Ectodermal cell (in vitro differentiated cells): ENCODE results near the gene LENG8.
"Not testable (repeated sequence)": the region's sequence is repeated elsewhere in the genome, so short reads cannot be mapped to it uniquely, and the experiment has no call there.

Source experiments
- H3K27ac ChIP-seq: 2 replicates; pipeline ENCODE4 v1.7.0; 2013; ENCODE audit warnings: mild to moderate bottlenecking, low read depth, low read length; ENCODE audit not compliant: insufficient read depth, poor library complexity, severe bottlenecking
- H3K27me3 ChIP-seq: 2 replicates; pipeline ENCODE4 v1.7.0; 2013; ENCODE audit warnings: mild to moderate bottlenecking, low read length; ENCODE audit not compliant: insufficient read depth, control insufficient read depth, poor library complexity, severe bottlenecking
- H3K36me3 ChIP-seq: one replicate; pipeline ENCODE4 v1.7.0; 2013; ENCODE audit warnings: low read length; ENCODE audit not compliant: control insufficient read depth, insufficient read depth
- H3K4me1 ChIP-seq: one replicate; pipeline ENCODE4 v1.7.0; 2013; ENCODE audit warnings: low read length; ENCODE audit not compliant: control insufficient read depth, insufficient read depth
- H3K4me3 ChIP-seq: 2 replicates; pipeline ENCODE4 v1.7.0; 2013; ENCODE audit warnings: low read depth, low read length, control low read depth; ENCODE audit not compliant: insufficient read depth
- H3K9me3 ChIP-seq: 2 replicates; pipeline ENCODE4 v1.7.0; 2013; ENCODE audit warnings: mild to moderate bottlenecking, low read length, moderate library complexity; ENCODE audit not compliant: control insufficient read depth
- WGBS, 2 experiments: methylation state at CpG; one replicate each; pipeline ENCODE4 v1.1.7; 2013; ENCODE audit warnings: missing lambda C conversion rate in 2 of 2; 5-methylcytosine and 5-hydroxymethylcytosine counted together

The LENG8 gene

GRCh38 chr19:54482889-54483288 is 33.9 kb downstream of the LENG8 start:
- no peaks in the 10 kb centered on the region for H3K4me1 ChIP-seq
- no peak overlapping the region for H3K27ac ChIP-seq
- H3K27me3 ChIP-seq: no peaks in the 10 kb centered on the region
- no peaks in the 10 kb centered on the region for H3K9me3 ChIP-seq
- WGBS, 2 experiments: 86 to 91% methylated on average over 3 of the region's 3 CpGs
- H3K36me3 ChIP-seq: no peaks in the 10 kb centered on the region
- H3K4me3 ChIP-seq: no peak overlapping the region

- H3K36me3 ChIP-seq: no peaks in the 10 kb centered on the region
- 72 to 74% methylated on average over 10 of the region's 10 CpGs for WGBS, 2 experiments
Measured at GRCh38 chr19:54484451-54484850, 35.5 kb downstream of the LENG8 start.

GRCh38 chr19:54485851-54486250 is 36.9 kb downstream of the LENG8 start:
- WGBS, 2 experiments: 66 to 80% methylated on average over 5 of the region's 5 CpGs
- no peaks in the 10 kb centered on the region for H3K36me3 ChIP-seq
- no peak overlapping the region for H3K27ac ChIP-seq
- no peaks in the 10 kb centered on the region for H3K4me1 ChIP-seq
- no peaks in the 10 kb centered on the region for H3K9me3 ChIP-seq
- H3K4me3 ChIP-seq: no peak overlapping the region
- H3K27me3 ChIP-seq: no peaks in the 10 kb centered on the region

More at GRCh38 chr19:54484451-54484850, 35.5 kb downstream of the LENG8 start:
- Histone ChIP-seq H3K27ac (no peak overlapping the region), H3K4me1 (no peaks in the 10 kb centered on the region), H3K9me3 (no peaks in the 10 kb centered on the region), H3K27me3 (no peaks in the 10 kb centered on the region), H3K4me3 (no peak overlapping the region)

- H3K4me3 ChIP-seq: no peak overlapping the region
- H3K36me3 ChIP-seq: no peaks in the 10 kb centered on the region
- H3K27ac ChIP-seq: no peak overlapping the region
- H3K9me3 ChIP-seq: no peaks in the 10 kb centered on the region
- no peaks in the 10 kb centered on the region for H3K27me3 ChIP-seq
- no peaks in the 10 kb centered on the region for H3K4me1 ChIP-seq
- 72 to 74% methylated on average over 7 of the region's 7 CpGs for WGBS, 2 experiments
Measured at GRCh38 chr19:54489341-54489740, 40.3 kb downstream of the LENG8 start.

GRCh38 chr19:54489766-54490165 is 40.8 kb downstream of the LENG8 start:
- WGBS, 2 experiments: 82% methylated on average over 9 of the region's 9 CpGs
- H3K4me3 ChIP-seq: no peak overlapping the region
- H3K9me3 ChIP-seq: no peaks in the 10 kb centered on the region
- H3K27me3 ChIP-seq: no peaks in the 10 kb centered on the region
- no peaks in the 10 kb centered on the region for H3K4me1 ChIP-seq
- H3K36me3 ChIP-seq: no peaks in the 10 kb centered on the region
- H3K27ac ChIP-seq: no peak overlapping the region

GRCh38 chr19:54492568-54492967 is 43.6 kb downstream of the LENG8 start:
- Histone ChIP-seq H3K4me1 (no peaks in the 10 kb centered on the region), H3K9me3 (peaks cover 2% of the 10 kb centered on the region), H3K27ac (no peak overlapping the region), H3K36me3 (no peaks in the 10 kb centered on the region), H3K4me3 (no peak overlapping the region), H3K27me3 (no peaks in the 10 kb centered on the region)
- WGBS, 2 experiments: 82 to 84% methylated on average over 18 of the region's 18 CpGs

GRCh38 chr19:54493056-54493455 is 44.1 kb downstream of the LENG8 start:
- H3K4me3 ChIP-seq, H3K27me3 ChIP-seq, H3K9me3 ChIP-seq, H3K36me3 ChIP-seq, H3K4me1 ChIP-seq, H3K27ac ChIP-seq: not testable (repeated sequence)
- 81 to 86% methylated on average over 5 of the region's 5 CpGs for WGBS, 2 experiments

- 64 to 71% methylated on average over 10 of the region's 10 CpGs for WGBS, 2 experiments
- no peaks in the 10 kb centered on the region for H3K4me1 ChIP-seq
- no peaks in the 10 kb centered on the region for H3K27me3 ChIP-seq
- no peaks in the 10 kb centered on the region for H3K36me3 ChIP-seq
- H3K4me3 ChIP-seq: no peak overlapping the region
- no peak overlapping the region for H3K27ac ChIP-seq
- peaks cover 2% of the 10 kb centered on the region for H3K9me3 ChIP-seq
Measured at GRCh38 chr19:54493967-54494585, 45.1 kb downstream of the LENG8 start.

GRCh38 chr19:54495284-54495683 is 46.3 kb downstream of the LENG8 start:
- not testable (repeated sequence) for H3K9me3 ChIP-seq, H3K4me1 ChIP-seq, H3K36me3 ChIP-seq, H3K4me3 ChIP-seq, H3K27me3 ChIP-seq, H3K27ac ChIP-seq
- 45 to 60% methylated on average over 5 of the region's 5 CpGs for WGBS, 2 experiments

GRCh38 chr19:54497747-54498450 is 48.9 kb downstream of the LENG8 start:
- not testable (repeated sequence) for H3K27ac ChIP-seq, H3K4me3 ChIP-seq, H3K27me3 ChIP-seq, H3K4me1 ChIP-seq, H3K36me3 ChIP-seq, H3K9me3 ChIP-seq
- 69 to 73% methylated on average over 7 of the region's 15 CpGs for WGBS, 2 experiments
